Heart left ventricle (tissue), 16 donors: ENCODE results near the gene RUNX2. TPM values are rescaled to one million over a fixed set of nuclear protein-coding genes. Genes with fewer than 3 reads are reported as not detected.
"Not testable (repeated sequence)": the region's sequence is repeated elsewhere in the genome, so short reads cannot be mapped to it uniquely, and the experiment has no call there.

Experiments
- ATAC-seq, 4 donors: fragments of 200-7000 bp; cut with Tn5 transposase; one replicate each; pipeline ENCODE4 v1.9.1; 2020 to 2022; ENCODE audit warnings: moderate library complexity in 4 of 4, mild to moderate bottlenecking in 3 of 4, moderate number of reproducible peaks in 1 of 4
- DNase-seq, 5 donors: peaks; one replicate each; pipeline ENCODE4 v3.0.0-alpha.2; 2020
- H3K27ac ChIP-seq, 12 donors: fragments of 200-600 bp; sonication (generic) in 4 of 12; one replicate each; pipeline versions ENCODE4 v1.5.0 to v1.8.0; 2016 to 2022; ENCODE audit warnings: mild to moderate bottlenecking in 2 of 12
- H3K27me3 ChIP-seq, 9 donors: fragments of 200-600 bp; sonication (generic) in 2 of 9; one replicate each; pipeline versions ENCODE4 v1.5.1 to v1.8.0; 2016 to 2022; ENCODE audit warnings: mild to moderate bottlenecking in 3 of 9
- H3K36me3 ChIP-seq, 9 donors: fragments of 200-600 bp; sonication (generic) in 2 of 9; one replicate each; pipeline versions ENCODE4 v1.5.0 to v1.8.0; 2018 to 2022; ENCODE audit warnings: mild to moderate bottlenecking in 2 of 9
- H3K4me1 ChIP-seq, 12 donors: fragments of 200-600 bp; sonication (generic) in 4 of 12; one replicate each; pipeline versions ENCODE4 v1.5.0 to v1.8.0; 2016 to 2022; ENCODE audit warnings: mild to moderate bottlenecking in 3 of 12
- H3K4me3 ChIP-seq, 12 donors: fragments of 200-600 bp; sonication (generic) in 4 of 12; one replicate each; pipeline versions ENCODE4 v1.5.0 to v1.8.0; 2017 to 2022; ENCODE audit warnings: mild to moderate bottlenecking in 9 of 12, moderate library complexity in 4 of 12
- H3K9me3 ChIP-seq, 12 donors: fragments of 200-600 bp; sonication (generic) in 4 of 12; one replicate each; pipeline versions ENCODE4 v1.5.0 to v1.8.0; 2016 to 2022; ENCODE audit warnings: mild to moderate bottlenecking in 1 of 12
- POLR2A ChIP-seq, 2 donors: fragments of 450-650 bp; IDR thresholded peaks; one replicate each; pipeline ENCODE4 v1.6.1; 2017; ENCODE audit warnings: antibody characterized with exemption in 2 of 2, mild to moderate bottlenecking in 2 of 2, moderate library complexity in 2 of 2
- WGBS, 4 donors: extraction: QIAGEN DNeasy Blood & Tissue Kit in 2 of 4; methylation state at CpG; one replicate each; pipeline versions ENCODE4 v1.1.5 to v1.1.7; 2013 to 2018; 5-methylcytosine and 5-hydroxymethylcytosine counted together
- intact Hi-C, 10 donors: fragments of 100-400 bp; cut with DNase I; formaldehyde crosslinking; loops; one replicate each; pipeline versions ENCODE4 v1.11.1 to v1.14.2; 2022
- polyA plus RNA-seq, 2 donors: library from polyadenylated mRNA; stranded (reverse); fragments of 200-250 nt; gene quantifications; one replicate each; pipeline ENCODE4 v1.2.3, GENCODE V29; 2013
- total RNA-seq, 9 donors: library from RNA; depleted of rRNA in 2 of 9; stranded (reverse); fragments of >200 nt in 2 of 9; fragmentation: NEBNext Ultra II Directional in 3 of 9; extraction: Animal tissue kit (Norgen Biotek cat#: 25700) in 3 of 9; gene quantifications; one replicate each; pipeline versions ENCODE4 v1.1.0 to v1.2.4, GENCODE V29; 2016 to 2023
- TF ChIP-seq, protein P1 (sequence below), 12 donors: fragments of 200-600 bp; sonication (generic) in 4 of 12; IDR thresholded peaks; one replicate each; pipeline versions ENCODE4 v1.5.0 to v1.8.0; 2018 to 2022; ENCODE audit warnings: antibody characterized with exemption in 12 of 12, mild to moderate bottlenecking in 5 of 12
- donor health status: ischemic (EF 13 %, LVEDD 7.1; RV severe dilation, severe dysfunction).
- donor health status: healthy with polysubstance abuse.
- donor health status: DM: no; HTN: yes; CAD: no.
- donor health status: DM: no; HTN: no; CAD: no.
- donor health status: ischemic (EF 25% LVEDD 6.9; RV normal size, moderate dysfunction).
- donor health status: ischemic (EF 25% LVEDD 5.7; RV mildly dilated, moderate dysfunction).
- donor health status: healthy.
- donor health status: DM: yes; HTN: yes; CAD: no.
- donor health status: ischemic (EF 35%, LVEDD 5.7; RV mildly dilated, moderate dysfunction).
- donor health status: nonischemic (EF 11% LVEDD 7.7; RV severe dilation, severe dysfunction).
- donor health status: DM: yes; HTN: yes; CAD: no.
- donor health status: PGD.
- donor health status: ischemic (EF 29% LVEDD 5.4; RV normal size, mild dysfunction).
- donor health status: nonischemic (EF 23%, LVEDD 6.1; RV moderate dilation, normal function).

RUNX2 gene
- total and polyA plus RNA-seq, 11 donors, result 0.37 to 3.1 (median 2.0) TPM

DNA sequence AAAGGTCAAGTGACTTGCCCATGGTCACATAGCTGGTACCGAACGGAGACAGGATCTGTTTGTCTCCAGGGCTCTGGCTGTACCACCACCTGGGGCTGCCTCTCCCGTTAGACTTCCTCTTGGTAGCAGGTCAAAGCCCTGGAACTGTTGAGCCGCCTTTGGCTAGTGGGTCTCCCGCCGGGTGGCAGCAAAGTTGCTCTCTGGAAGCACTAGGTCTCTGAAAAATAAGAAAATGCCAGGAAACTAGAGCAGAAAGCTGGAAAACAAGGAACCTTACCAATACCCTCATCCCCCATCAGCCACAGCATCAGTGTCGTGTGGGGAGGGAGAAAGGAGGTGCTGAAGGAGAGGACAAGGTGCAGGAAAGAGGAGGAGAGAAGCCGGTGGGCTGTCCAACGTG is 340.6 kb downstream of the RUNX2 start:
- ATAC-seq, result no peak

DNA sequence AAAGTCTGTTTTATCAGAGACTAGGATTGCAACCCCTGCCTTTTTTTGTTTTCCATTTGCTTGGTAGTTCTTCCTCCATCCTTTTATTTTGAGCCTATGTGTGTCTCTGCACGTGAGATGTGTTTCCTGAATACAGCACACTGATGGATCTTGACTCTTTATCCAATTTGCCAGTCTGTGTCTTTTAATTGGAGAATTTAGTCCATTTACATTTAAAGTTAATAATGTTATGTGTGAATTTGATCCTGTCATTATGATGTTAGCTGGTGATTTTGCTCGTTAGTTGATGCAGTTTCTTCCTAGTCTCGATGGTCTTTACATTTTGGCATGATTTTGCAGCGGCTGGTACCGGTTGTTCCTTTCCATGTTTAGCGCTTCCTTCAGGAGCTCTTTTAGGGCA is 345.0 kb downstream of the RUNX2 start:
- H3K27me3 ChIP-seq, ATAC-seq, H3K36me3 ChIP-seq, H3K4me3 ChIP-seq, DNase-seq, H3K27ac ChIP-seq, H3K9me3 ChIP-seq: not testable (repeated sequence)
- H3K4me1 ChIP-seq, result peaks cover 0 to 16% (median 2%) of the 10 kb centered on the region in 12 donors
- intact Hi-C loops, result loop anchor here in 1 of 10 donors (10.0 kb wide), 1 partner anchor 322 kb away; no protein-coding TSS in a partner anchor
- 83 to 94% (median 88%) methylated on average over 3 to 6 of the region's 6 CpGs for WGBS, 4 donors

More for the DNA sequence above, 340.6 kb downstream of the RUNX2 start:
- H3K36me3 ChIP-seq, result no peaks in the 10 kb centered on the region
- H3K4me1 ChIP-seq, result peaks cover 0 to 7% (median 0%) of the 10 kb centered on the region in 12 donors
- H3K27me3 ChIP-seq, result peaks cover 0 to 39% (median 14%) of the 10 kb centered on the region in 9 donors
- TF ChIP-seq, protein P1, sequence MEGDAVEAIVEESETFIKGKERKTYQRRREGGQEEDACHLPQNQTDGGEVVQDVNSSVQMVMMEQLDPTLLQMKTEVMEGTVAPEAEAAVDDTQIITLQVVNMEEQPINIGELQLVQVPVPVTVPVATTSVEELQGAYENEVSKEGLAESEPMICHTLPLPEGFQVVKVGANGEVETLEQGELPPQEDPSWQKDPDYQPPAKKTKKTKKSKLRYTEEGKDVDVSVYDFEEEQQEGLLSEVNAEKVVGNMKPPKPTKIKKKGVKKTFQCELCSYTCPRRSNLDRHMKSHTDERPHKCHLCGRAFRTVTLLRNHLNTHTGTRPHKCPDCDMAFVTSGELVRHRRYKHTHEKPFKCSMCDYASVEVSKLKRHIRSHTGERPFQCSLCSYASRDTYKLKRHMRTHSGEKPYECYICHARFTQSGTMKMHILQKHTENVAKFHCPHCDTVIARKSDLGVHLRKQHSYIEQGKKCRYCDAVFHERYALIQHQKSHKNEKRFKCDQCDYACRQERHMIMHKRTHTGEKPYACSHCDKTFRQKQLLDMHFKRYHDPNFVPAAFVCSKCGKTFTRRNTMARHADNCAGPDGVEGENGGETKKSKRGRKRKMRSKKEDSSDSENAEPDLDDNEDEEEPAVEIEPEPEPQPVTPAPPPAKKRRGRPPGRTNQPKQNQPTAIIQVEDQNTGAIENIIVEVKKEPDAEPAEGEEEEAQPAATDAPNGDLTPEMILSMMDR (IDR thresholded peaks at IDR 0.05), result no peak
- H3K4me3 ChIP-seq, result no peak overlapping the region
- no peaks in the 10 kb centered on the region for H3K9me3 ChIP-seq
- DNase-seq, result no peak
- intact Hi-C loops, result no loop called here
- no peak overlapping the region for H3K27ac ChIP-seq
- WGBS, 4 donors, result 86 to 92% (median 88%) methylated on average over 9 of the region's 9 CpGs

DNA sequence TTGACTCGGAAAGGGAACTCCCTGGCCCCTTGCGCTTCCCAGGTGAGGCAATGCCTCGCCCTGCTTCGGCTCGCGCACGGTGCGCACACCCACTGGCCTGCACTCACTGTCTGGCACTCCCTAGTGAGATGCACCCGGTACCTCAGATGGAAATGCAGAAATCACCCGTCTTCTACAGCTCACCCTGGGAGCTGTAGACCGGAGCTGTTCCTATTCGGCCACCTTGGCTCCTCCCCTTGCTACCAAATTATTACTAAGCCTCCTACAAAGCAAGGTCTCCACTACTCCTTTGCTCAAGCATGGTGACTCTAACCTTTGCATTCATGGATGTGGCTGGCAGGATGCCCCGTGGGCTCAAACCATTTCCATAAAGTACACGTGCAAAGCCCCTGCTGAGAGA is 347.0 kb downstream of the RUNX2 start:
- H3K27me3 ChIP-seq, H3K36me3 ChIP-seq, H3K9me3 ChIP-seq, H3K27ac ChIP-seq, H3K4me3 ChIP-seq, DNase-seq, ATAC-seq: not testable (repeated sequence)
- intact Hi-C loops, result loop anchor here in 1 of 10 donors (10.0 kb wide), 1 partner anchor 320 kb away; no protein-coding TSS in a partner anchor
- H3K4me1 ChIP-seq, result peaks cover 0 to 19% (median 2%) of the 10 kb centered on the region in 12 donors
- WGBS, 4 donors, result 78 to 89% (median 81%) methylated on average over 13 to 14 of the region's 14 CpGs

DNA sequence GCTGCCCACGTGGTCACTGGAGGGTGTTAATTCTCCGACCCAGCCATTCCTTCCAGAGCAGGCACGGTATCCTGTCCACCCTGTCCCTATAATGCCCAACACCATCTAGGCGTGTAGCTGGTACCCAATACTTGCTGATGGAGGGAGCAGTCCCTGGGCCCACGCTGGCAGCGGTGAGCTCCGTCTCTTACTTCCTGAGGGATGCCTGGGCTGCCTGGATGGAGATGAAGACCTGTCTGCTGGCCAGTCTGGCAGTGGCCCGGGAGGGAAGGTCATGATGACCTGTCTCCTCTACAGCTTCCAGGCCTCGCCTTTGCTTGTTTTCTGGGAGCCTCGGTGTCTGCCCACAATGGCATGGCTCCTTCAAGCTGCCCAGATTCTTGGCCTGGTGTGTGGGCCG is 347.5 kb downstream of the RUNX2 start:
- H3K27me3 ChIP-seq, result no peaks in the 10 kb centered on the region
- H3K9me3 ChIP-seq, result peaks cover 0 to 11% (median 0%) of the 10 kb centered on the region in 12 donors
- no peak for DNase-seq
- H3K4me1 ChIP-seq, result peaks cover 0 to 19% (median 2%) of the 10 kb centered on the region in 12 donors
- no peak overlapping the region for H3K27ac ChIP-seq
- 90 to 96% (median 93%) methylated on average over 11 of the region's 11 CpGs for WGBS, 4 donors
- no peak overlapping the region for H3K4me3 ChIP-seq
- TF ChIP-seq, protein P1 (IDR thresholded peaks at IDR 0.05), result no peak
- intact Hi-C loops, result loop anchor here in 1 of 10 donors (10.0 kb wide), 1 partner anchor 319 kb away; no protein-coding TSS in a partner anchor
- ATAC-seq, result no peak
- no peaks in the 10 kb centered on the region for H3K36me3 ChIP-seq

DNA sequence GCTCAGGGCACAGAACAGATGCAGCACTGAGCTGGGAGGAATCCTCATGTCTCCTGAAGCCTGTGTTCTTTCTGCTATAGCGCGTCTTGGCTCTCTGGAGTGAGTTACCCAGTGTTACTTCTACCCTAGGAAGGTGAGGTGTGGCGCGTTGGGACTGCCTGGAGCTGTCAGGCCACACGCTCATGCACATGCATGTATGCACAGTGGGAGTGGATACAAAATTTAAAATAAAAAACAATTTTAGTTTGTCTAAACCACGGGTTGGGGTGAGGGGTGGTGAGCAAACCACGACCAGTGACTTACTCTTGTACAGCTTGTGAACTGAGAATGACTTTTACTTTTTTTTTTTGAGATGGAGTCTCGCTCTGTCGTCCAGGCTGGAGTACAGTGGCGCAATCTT is 348.2 kb downstream of the RUNX2 start:
- ATAC-seq, result no peak
- 93 to 95% (median 95%) methylated on average over 10 of the region's 10 CpGs for WGBS, 4 donors
- Histone ChIP-seq H3K4me3 (no peak overlapping the region), H3K27me3 (no peaks in the 10 kb centered on the region), H3K9me3 (peaks cover 0 to 19% (median 3%) of the 10 kb centered on the region in 12 donors), H3K4me1 (peaks cover 0 to 19% (median 2%) of the 10 kb centered on the region in 12 donors), H3K27ac (no peak overlapping the region), H3K36me3 (no peaks in the 10 kb centered on the region)
- intact Hi-C loops, result loop anchor here in 1 of 10 donors (10.0 kb wide), 1 partner anchor 318 kb away; no protein-coding TSS in a partner anchor
- DNase-seq, result no peak
- TF ChIP-seq, protein P1 (IDR thresholded peaks at IDR 0.05), result no peak
- no peak for TF ChIP-seq POLR2A (IDR thresholded peaks at IDR 0.05)
